ENCODE measurements around the gene TDRKH. TPM values are rescaled to one million over a fixed set of nuclear protein-coding genes. Genes with fewer than 3 reads are reported as not detected.

Gene TDRKH
- total RNA-seq, 3 donors from 2014 or later: 5.6 to 9.7 (median 6.7) TPM

DNA sequence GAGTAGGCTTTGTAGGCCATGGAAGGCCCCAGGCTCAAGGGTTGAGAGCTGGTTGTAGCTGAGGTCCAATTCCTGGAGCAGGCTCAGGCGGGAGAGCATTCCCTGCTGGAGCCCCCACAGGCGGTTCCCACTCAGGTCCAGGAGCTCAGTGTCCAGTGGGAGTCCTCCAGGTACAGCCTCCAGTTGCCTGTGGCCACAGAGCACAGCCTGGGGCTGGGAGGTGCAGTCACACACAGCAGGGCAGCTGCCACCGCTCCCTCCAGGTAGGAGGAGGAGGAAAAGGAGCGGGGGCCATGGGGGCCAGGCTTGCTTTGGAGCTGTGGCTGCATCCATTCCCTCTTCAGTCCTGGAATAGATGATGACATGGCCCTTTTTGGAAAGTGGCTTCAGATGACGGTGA lies 12.1 kb upstream of the TDRKH start:
- no peaks in the 10 kb centered on the region for H3K9me3 ChIP-seq
- intact Hi-C loops (cut with DNase I; ENCODE audit: low total_unique reads): no loop called here

GRCh38 chr1:151801846-151802245 lies 11.5 kb upstream of the TDRKH start:
- no peak for DNase-seq (ENCODE audit: low spot score in 2 of 2)
- intact Hi-C loops (cut with DNase I; ENCODE audit: low total_unique reads): no loop called here
- no peaks in the 10 kb centered on the region for H3K9me3 ChIP-seq
- TF ChIP-seq POLR2AphosphoS5 (IDR thresholded peaks at IDR 0.05) (no peak), POLR2A (IDR thresholded peaks at IDR 0.05) (no peak)
- TF ChIP-seq, protein P1, sequence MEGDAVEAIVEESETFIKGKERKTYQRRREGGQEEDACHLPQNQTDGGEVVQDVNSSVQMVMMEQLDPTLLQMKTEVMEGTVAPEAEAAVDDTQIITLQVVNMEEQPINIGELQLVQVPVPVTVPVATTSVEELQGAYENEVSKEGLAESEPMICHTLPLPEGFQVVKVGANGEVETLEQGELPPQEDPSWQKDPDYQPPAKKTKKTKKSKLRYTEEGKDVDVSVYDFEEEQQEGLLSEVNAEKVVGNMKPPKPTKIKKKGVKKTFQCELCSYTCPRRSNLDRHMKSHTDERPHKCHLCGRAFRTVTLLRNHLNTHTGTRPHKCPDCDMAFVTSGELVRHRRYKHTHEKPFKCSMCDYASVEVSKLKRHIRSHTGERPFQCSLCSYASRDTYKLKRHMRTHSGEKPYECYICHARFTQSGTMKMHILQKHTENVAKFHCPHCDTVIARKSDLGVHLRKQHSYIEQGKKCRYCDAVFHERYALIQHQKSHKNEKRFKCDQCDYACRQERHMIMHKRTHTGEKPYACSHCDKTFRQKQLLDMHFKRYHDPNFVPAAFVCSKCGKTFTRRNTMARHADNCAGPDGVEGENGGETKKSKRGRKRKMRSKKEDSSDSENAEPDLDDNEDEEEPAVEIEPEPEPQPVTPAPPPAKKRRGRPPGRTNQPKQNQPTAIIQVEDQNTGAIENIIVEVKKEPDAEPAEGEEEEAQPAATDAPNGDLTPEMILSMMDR (IDR thresholded peaks at IDR 0.05): no peak
- no peak overlapping the region for H3K27ac ChIP-seq
- H3K4me1 ChIP-seq: no peaks in the 10 kb centered on the region
- no peak overlapping the region for H3K4me3 ChIP-seq
- no peaks in the 10 kb centered on the region for H3K27me3 ChIP-seq
- H3K36me3 ChIP-seq: no peaks in the 10 kb centered on the region

More for the DNA sequence above, 12.1 kb upstream of the TDRKH start:
- DNase-seq (ENCODE audit: low spot score in 2 of 2): no peak
- Histone ChIP-seq H3K36me3 (no peaks in the 10 kb centered on the region), H3K4me1 (no peaks in the 10 kb centered on the region), H3K27ac (no peak overlapping the region), H3K4me3 (no peak overlapping the region), H3K27me3 (no peaks in the 10 kb centered on the region)
- TF ChIP-seq POLR2AphosphoS5 (IDR thresholded peaks at IDR 0.05) (no peak), POLR2A (IDR thresholded peaks at IDR 0.05) (no peak)
- TF ChIP-seq, protein P1 (IDR thresholded peaks at IDR 0.05): no peak

GRCh38 chr1:151801310-151801820 lies 11.1 kb upstream of the TDRKH start:
- Histone ChIP-seq H3K9me3 (no peaks in the 10 kb centered on the region), H3K4me1 (no peaks in the 10 kb centered on the region), H3K36me3 (no peaks in the 10 kb centered on the region), H3K4me3 (no peak overlapping the region), H3K27ac (no peak overlapping the region), H3K27me3 (no peaks in the 10 kb centered on the region)
- DNase-seq (ENCODE audit: low spot score in 2 of 2): no peak
- TF ChIP-seq, protein P1 (IDR thresholded peaks at IDR 0.05): no peak
- no peak for TF ChIP-seq POLR2AphosphoS5 (IDR thresholded peaks at IDR 0.05)
- TF ChIP-seq POLR2A (IDR thresholded peaks at IDR 0.05): no peak
- intact Hi-C loops (cut with DNase I; ENCODE audit: low total_unique reads): no loop called here

DNA sequence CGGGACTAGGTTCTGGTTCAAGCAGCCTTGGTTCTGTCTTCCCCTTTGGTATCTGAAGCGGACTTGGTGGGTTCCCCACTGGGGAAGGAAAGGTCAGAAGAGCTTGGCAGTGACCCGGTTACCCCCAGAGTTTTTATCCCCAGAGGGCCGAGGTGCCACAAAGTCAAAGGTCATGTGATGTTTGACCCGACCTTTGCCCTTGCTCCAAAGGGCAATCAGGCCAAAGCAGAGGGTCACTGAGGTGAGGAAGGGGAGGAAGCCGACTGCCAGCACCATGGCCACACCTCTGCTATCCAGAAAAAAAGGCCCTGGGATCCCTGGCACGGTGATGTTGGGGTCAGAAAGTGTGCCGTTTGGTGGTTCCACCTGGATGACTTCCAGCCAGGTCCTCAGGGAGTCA lies 10.5 kb upstream of the TDRKH start:
- intact Hi-C loops (cut with DNase I; ENCODE audit: low total_unique reads): no loop called here
- H3K9me3 ChIP-seq: no peaks in the 10 kb centered on the region
- H3K27me3 ChIP-seq: no peaks in the 10 kb centered on the region
- no peak for DNase-seq (ENCODE audit: low spot score in 2 of 2)
- H3K36me3 ChIP-seq: no peaks in the 10 kb centered on the region
- no peaks in the 10 kb centered on the region for H3K4me1 ChIP-seq
- H3K27ac ChIP-seq: no peak overlapping the region
- TF ChIP-seq POLR2AphosphoS5 (IDR thresholded peaks at IDR 0.05): no peak
- TF ChIP-seq, protein P1 (IDR thresholded peaks at IDR 0.05): no peak
- TF ChIP-seq POLR2A (IDR thresholded peaks at IDR 0.05): no peak
- H3K4me3 ChIP-seq: no peak overlapping the region

GRCh38 chr1:151799179-151800022 lies 9.1 kb upstream of the TDRKH start:
- no peak overlapping the region for H3K4me3 ChIP-seq
- intact Hi-C loops (cut with DNase I; ENCODE audit: low total_unique reads): no loop called here
- DNase-seq (ENCODE audit: low spot score in 2 of 2): no peak
- TF ChIP-seq, protein P1 (IDR thresholded peaks at IDR 0.05): no peak
- H3K4me1 ChIP-seq: no peaks in the 10 kb centered on the region
- H3K9me3 ChIP-seq: no peaks in the 10 kb centered on the region
- no peak overlapping the region for H3K27ac ChIP-seq
- H3K27me3 ChIP-seq: no peaks in the 10 kb centered on the region
- no peaks in the 10 kb centered on the region for H3K36me3 ChIP-seq

Measured in breast epithelium (tissue), 4 donors.